HG03159 (cell line): ENCODE measurements around the gene CSRNP2.
"Not testable (repeated sequence)": the region's sequence is repeated elsewhere in the genome, so short reads cannot be mapped to it uniquely, and the experiment has no call there.

Experiments
- ATAC-seq: cut with Tn5 transposase; IDR thresholded peaks from one replicate; pipeline ENCODE4 v1.9.1; 2021; ENCODE audit warnings: mild to moderate bottlenecking, moderate library complexity; ENCODE audit not compliant: unreplicated experiment

Gene CSRNP2

GRCh38 chr12:51078346-51078745 lies 5.0 kb downstream of the CSRNP2 start:
- ATAC-seq: not testable (repeated sequence)

- no peak for ATAC-seq
These were observed 5.5 kb downstream of the CSRNP2 start for GRCh38 chr12:51077930-51078329.

GRCh38 chr12:51076236-51076930 lies 7.0 kb downstream of the CSRNP2 start:
- no peak for ATAC-seq

GRCh38 chr12:51075390-51075789 lies 8.0 kb downstream of the CSRNP2 start:
- ATAC-seq: no peak

DNA sequence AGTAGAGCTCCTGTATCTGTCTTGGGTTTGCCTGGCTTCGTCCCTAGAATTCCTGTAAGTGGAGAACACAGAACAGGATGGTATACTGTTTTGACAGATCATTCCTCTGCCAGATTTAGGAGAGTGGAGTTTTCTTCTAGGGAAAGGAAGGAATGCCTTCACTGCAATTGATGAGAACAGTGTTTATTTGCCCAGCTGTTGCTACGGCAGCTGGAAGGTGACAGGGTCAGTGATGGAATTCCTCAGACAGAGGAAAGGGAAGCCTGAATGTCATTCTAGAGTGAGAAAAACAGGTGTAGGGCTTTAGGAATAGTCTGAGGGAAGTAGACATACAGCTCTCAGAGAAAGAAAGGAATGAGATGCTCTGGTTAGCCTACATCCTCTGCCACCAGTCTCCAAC lies 11.7 kb downstream of the CSRNP2 start:
- no peak for ATAC-seq

GRCh38 chr12:51070004-51070403 lies 13.4 kb downstream of the CSRNP2 start:
- ATAC-seq: no peak

DNA sequence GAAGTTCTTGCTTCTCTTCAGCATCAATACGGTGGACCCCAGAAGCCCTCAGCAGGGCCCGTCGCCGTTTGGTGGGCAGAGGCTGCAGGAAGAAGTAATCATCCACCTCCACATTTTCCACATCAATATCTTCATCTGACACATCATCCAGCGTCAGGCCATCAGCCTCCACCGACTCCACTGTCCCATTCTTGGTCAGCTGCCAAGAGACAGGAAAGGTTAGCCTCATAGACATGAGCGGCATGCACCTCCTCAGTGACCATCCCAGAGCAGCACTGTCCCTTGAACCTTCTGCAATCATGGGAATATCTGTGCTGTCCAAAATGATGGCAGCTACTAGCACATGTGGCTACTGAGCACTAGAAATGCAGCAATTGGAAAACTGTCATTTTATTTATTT lies 15.6 kb downstream of the CSRNP2 start:
- ATAC-seq: no peak

DNA sequence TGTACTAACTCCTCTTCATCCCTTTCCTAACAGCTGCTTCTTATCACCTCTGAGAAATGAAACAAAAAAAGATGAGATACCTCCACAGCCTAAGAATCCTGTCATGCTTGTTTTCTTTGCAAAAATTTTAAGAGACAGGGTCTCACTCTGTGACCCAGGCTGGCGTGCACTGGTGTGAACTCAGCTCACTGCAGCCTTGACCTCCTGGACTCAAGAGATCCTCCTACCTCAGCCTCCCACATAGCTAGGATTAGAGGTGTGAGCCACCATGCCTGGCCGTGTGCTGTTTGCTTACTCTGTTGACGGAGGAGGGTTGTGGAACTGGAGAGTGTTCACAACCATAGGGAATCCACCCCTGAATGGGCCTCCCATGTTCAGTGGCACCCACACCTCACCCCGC lies 16.2 kb downstream of the CSRNP2 start:
- no peak for ATAC-seq

DNA sequence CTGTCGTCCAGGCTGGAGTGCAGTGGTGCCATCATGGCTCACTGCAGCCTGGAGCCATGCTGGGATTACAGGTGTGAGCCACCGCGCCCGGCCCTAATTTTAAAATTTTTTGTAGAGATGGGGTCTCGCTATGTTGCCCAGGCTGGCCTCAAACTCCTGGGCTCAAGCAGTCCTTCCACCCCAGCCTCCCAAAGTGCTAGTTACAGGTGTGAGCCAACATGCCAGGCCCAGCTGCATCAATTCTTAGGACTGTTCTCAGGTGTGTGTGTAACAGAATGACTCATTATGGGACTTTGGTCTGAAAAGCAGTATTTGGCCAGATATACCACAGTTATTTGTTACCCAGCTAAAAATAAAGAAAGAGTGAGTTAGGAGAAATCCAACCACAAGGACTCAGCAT lies 17.9 kb downstream of the CSRNP2 start:
- ATAC-seq: no peak

- ATAC-seq: no peak
These were observed 20.6 kb downstream of the CSRNP2 start for GRCh38 chr12:51062631-51063397.

GRCh38 chr12:51059086-51059485 lies 24.3 kb downstream of the CSRNP2 start:
- ATAC-seq: no peak

DNA sequence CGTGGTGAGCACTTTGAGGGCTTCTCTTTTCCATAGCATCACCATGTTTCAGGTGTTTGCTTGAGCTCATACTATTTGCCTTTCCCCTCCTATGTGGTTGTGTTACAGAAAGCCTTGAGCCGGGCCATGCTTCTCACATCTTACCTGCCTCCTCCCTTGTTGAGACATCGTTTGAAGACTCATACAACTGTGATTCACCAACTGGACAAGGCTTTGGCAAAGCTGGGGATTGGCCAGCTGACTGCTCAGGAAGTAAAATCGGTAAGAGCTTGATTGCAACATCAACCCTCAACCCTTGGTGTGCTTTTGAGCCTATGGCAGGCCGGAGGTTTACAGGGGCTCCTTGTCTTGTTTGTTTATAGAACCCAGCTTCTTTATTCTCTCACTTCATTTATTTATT lies 27.2 kb downstream of the CSRNP2 start:
- no peak for ATAC-seq

DNA sequence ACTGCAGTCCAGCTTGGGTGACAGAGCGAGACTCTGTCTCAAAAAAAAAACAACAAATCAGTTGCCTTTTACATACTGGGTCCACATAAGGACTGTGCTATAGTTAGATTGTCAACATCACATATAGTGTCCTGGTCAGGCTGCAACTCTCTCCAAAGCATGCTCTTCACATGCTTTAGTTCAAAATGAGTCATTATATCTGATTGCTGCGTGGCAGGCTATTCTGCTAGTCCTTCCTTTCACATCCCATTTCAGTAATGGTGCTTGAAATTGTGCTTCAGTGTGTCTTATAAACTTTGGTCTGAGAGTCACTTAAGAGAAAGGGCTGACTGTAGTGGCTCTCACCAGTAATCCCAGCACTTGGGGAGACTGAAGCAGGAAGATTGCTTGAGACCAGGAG lies 28.3 kb downstream of the CSRNP2 start:
- ATAC-seq: no peak

- no peak for ATAC-seq
These were observed 31.6 kb downstream of the CSRNP2 start for GRCh38 chr12:51051787-51052186.

DNA sequence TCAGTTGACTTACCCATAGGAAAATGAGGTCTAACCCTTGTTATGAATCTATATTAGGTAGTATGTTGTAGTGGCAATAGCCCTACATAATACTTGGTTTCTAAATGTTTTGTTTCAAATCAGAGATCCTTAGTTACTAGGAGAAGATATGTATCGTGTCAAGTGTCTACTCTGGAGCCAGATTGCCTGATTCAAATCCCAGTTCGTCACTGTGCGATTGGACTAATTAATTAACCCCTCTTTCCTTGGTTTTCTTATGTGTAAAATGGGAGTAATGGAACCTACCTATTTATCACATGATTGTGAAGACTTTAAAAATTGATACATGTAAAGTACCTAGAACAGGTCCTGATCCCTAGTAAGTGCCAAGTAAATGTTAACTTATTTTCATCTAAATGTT lies 33.9 kb downstream of the CSRNP2 start:
- no peak for ATAC-seq

GRCh38 chr12:51048661-51049251 lies 34.6 kb downstream of the CSRNP2 start:
- no peak for ATAC-seq

DNA sequence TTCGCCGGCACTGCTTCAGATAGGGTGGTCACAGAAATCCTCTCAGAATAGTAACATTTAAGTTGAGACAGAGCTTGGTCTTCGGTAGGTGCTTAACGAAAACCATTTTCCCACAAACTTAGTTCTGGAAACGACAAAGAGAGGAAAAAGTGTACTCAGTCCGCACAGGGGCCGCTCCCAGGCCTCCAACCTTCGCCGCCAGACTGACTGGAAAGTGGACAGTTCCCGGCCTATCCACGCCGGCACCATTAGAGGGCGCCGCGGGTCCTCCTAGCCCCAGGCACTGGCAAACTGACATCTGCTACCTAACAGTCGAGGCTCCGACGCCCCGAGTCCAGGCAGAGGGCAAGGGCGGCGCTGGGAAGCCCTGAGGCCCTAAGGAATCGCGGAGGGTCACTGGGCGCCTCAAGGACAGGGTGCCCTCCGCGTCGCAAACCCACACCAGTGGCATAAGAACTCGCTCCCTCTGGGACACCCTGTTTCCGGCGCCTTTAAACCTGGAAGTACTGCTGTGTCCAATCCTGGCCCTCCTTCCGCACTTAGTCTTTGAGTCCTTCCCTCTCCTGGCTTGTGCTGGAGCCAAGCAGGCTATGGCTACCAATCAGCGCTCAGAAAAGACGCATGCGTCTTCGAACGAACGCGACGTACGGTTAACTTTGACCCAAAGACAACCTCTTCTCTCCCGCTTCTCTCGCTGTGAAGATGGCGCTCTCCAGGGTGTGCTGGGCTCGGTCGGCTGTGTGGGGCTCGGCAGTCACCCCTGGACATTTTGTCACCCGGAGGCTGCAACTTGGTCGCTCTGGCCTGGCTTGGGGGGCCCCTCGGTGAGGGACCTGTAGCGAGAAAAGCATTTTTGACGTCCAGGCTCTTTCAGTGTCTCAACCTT lies 35.5 kb downstream of the CSRNP2 start, which contains the start of gene LETMD1:
LETMD1 (plus strand) TSS at position 673 of the 886 bp plus-strand sequence; CDS start at position 703, 30 bp downstream.
- peak; percentile 92 for ATAC-seq

GRCh38 chr12:51036279-51036678 lies 47.1 kb downstream of the CSRNP2 start:
- ATAC-seq: no peak

DNA sequence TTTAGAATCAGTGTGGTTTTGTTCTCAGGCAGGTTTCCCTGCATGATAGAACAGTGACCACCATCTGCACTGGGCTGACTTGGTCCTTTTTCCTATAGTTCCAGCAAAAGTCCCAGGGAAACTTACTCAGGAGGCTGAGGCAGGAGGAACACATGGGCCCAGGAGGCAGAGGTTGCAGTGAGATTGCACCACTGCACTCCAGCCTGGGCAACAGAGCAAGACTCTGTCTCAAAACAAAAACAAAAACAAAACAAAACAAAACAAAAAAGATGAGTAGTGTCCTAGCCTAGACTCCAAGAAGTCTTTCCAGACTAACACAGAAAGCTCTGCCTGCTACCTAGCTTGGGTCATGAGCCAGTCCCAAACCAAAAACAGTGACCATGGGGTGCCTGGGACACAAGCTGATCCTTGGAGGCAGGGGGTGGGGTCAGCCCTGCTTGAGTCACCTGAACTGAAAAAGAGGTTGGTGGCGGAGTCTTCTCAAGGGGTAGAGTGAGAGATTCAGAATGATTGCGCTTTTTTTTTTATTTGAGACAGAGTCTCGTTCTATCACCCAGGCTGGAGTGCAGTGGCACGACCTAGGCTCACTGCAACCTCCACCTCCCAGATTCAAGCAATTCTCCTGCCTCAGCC lies 49.8 kb downstream of the CSRNP2 start:
- ATAC-seq: no peak

DNA sequence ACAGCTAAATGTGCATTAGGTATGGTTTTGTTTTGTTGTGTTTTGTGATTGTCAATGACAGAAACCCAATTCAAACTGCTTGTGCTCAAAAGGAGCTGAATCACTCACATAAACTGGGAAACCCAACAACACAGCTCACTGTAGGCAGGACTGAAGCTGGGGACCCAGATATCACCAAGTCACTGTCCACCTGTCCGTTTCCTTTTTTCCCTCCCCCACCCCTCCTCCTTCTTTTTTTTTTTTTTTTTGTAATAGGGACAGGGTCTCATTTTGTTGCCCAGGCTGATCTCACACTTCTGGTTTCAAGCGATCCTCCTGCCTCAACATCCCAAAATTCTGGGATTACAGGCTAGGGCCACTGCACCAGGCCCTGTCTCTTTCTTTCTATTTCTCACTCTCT lies 50.3 kb downstream of the CSRNP2 start:
- no peak for ATAC-seq

GRCh38 chr12:51028813-51029150 lies 54.6 kb downstream of the CSRNP2 start:
- no peak for ATAC-seq
